ENCODE results near the gene ADORA3. TPM values are rescaled to one million over a fixed set of nuclear protein-coding genes. Genes with fewer than 3 reads are reported as not detected.
"Not testable (repeated sequence)": the region's sequence is repeated elsewhere in the genome, so short reads cannot be mapped to it uniquely, and the experiment has no call there.

ADORA3 gene
- total RNA-seq = 1 to 10 TPM; 1.2 to 1.3 TPM

GRCh38 chr1:111503585-111504060 is at the start of gene ADORA3, which contains the start of gene TMIGD3:
Gene ADORA3, minus strand, starts transcription at chr1:111503633. Its CDS starts 279 bp downstream, at chr1:111503354.
Gene TMIGD3, minus strand, starts transcription at chr1:111503633. Its CDS starts 279 bp downstream, at chr1:111503354.
- peak within 1 kb of the TSS in 1 of 2 donors; percentile 7 for H3K9ac ChIP-seq (ENCODE audit: low read depth in 2 of 2, low read length in 2 of 2)
- H3K4me3 ChIP-seq = no peak within 1 kb of the TSS
- H3K27me3 ChIP-seq = no peaks in the 10 kb centered on the region
- intact Hi-C loops (cut with DNase I) = no loop called here
- no peak for TF ChIP-seq CTCF (IDR thresholded peaks at IDR 0.05)
- no peaks in the 10 kb centered on the region for H3K36me3 ChIP-seq
- peaks cover 10% of the 10 kb centered on the region for H3K4me1 ChIP-seq
- no peak within 1 kb of the TSS for H3K27ac ChIP-seq
- no peaks in the 10 kb centered on the region for H3K9me3 ChIP-seq
- DNase-seq = no peak

GRCh38 chr1:111553196-111553595 is 49.8 kb upstream of the ADORA3 start:
- Histone ChIP-seq H3K36me3 (no peaks in the 10 kb centered on the region), H3K4me3 (no peak overlapping the region), H3K9me3 (no peaks in the 10 kb centered on the region), H3K27me3 (no peaks in the 10 kb centered on the region), H3K4me1 (no peaks in the 10 kb centered on the region), H3K27ac (no peak overlapping the region), H3K9ac (ENCODE audit: low read depth in 2 of 2, low read length in 2 of 2) (no peak overlapping the region)
- no peak for TF ChIP-seq CTCF (IDR thresholded peaks at IDR 0.05)
- no peak for DNase-seq
- intact Hi-C loops (cut with DNase I) = no loop called here

- H3K36me3 ChIP-seq = no peaks in the 10 kb centered on the region
- no peaks in the 10 kb centered on the region for H3K4me1 ChIP-seq
- no peaks in the 10 kb centered on the region for H3K9me3 ChIP-seq
- DNase-seq = no peak
- TF ChIP-seq CTCF (IDR thresholded peaks at IDR 0.05) = no peak
- no peak overlapping the region for H3K27ac ChIP-seq
- H3K4me3 ChIP-seq = no peak overlapping the region
- no peaks in the 10 kb centered on the region for H3K27me3 ChIP-seq
- intact Hi-C loops (cut with DNase I) = no loop called here
- H3K9ac ChIP-seq (ENCODE audit: low read depth in 2 of 2, low read length in 2 of 2) = no peak overlapping the region
Measured at GRCh38 chr1:111552587-111552986, 49.2 kb upstream of the ADORA3 start.

GRCh38 chr1:111551623-111552411 is 48.4 kb upstream of the ADORA3 start:
- Histone ChIP-seq H3K4me1 (no peaks in the 10 kb centered on the region), H3K27me3 (no peaks in the 10 kb centered on the region), H3K36me3 (no peaks in the 10 kb centered on the region), H3K9me3 (no peaks in the 10 kb centered on the region), H3K4me3 (no peak overlapping the region), H3K27ac (no peak overlapping the region), H3K9ac (ENCODE audit: low read depth in 2 of 2, low read length in 2 of 2) (no peak overlapping the region)
- DNase-seq = no peak
- no peak for TF ChIP-seq CTCF (IDR thresholded peaks at IDR 0.05)
- intact Hi-C loops (cut with DNase I) = no loop called here

GRCh38 chr1:111547786-111548185 is 44.4 kb upstream of the ADORA3 start:
- H3K36me3 ChIP-seq; intact Hi-C loops (cut with DNase I); H3K27me3 ChIP-seq; H3K27ac ChIP-seq; DNase-seq; H3K4me3 ChIP-seq; H3K4me1 ChIP-seq; H3K9me3 ChIP-seq; H3K9ac ChIP-seq (ENCODE audit: low read depth in 2 of 2, low read length in 2 of 2): not testable (repeated sequence)

- Histone ChIP-seq H3K9me3 (no peaks in the 10 kb centered on the region), H3K27me3 (no peaks in the 10 kb centered on the region), H3K27ac (no peak overlapping the region), H3K9ac (ENCODE audit: low read depth in 2 of 2, low read length in 2 of 2) (no peak overlapping the region), H3K4me3 (no peak overlapping the region), H3K4me1 (no peaks in the 10 kb centered on the region), H3K36me3 (no peaks in the 10 kb centered on the region)
- DNase-seq = no peak
- intact Hi-C loops (cut with DNase I) = no loop called here
- TF ChIP-seq CTCF (IDR thresholded peaks at IDR 0.05) = no peak
Measured at GRCh38 chr1:111542187-111542586, 38.8 kb upstream of the ADORA3 start.

All from colonic mucosa (tissue), 4 donors.